ENCODE results near the gene THAP8. TPM values are rescaled to one million over a fixed set of nuclear protein-coding genes. Genes with fewer than 3 reads are reported as not detected.

The THAP8 gene
- 1 to 10 TPM; 2.0 TPM for total RNA-seq

GRCh38 chr19:36054119-36054732 lies at the start of gene THAP8:
Gene THAP8 (minus strand): TSS chr19:36054285. CDS start chr19:36054217, 68 bp downstream.
- CTCF ChIA-PET, result interaction anchor here (0.6 to 1.6 kb wide), 6 partner anchors 17 to 113 kb away, joined by 3 to 5 read pairs (median 4); partner anchors contain the start of genes ALKBH6 and POLR2I
- POLR2A ChIA-PET, result interaction anchor here (0.6 to 1.5 kb wide), 3 partner anchors 61 to 1590 kb away, joined by 3 to 4 read pairs (median 3); partner anchors contain the start of genes POLR2I and TBCB

- POLR2A ChIA-PET, result no interaction called here
- CTCF ChIA-PET, result interaction anchor here (1.0 kb wide), 1 partner anchor 50 kb away, joined by 3 read pairs; no protein-coding TSS in a partner anchor
Measured at GRCh38 chr19:36103040-36103626, 49.0 kb upstream of the THAP8 start.

GRCh38 chr19:36101550-36102327 lies 47.7 kb upstream of the THAP8 start:
- ChIA-PET POLR2A (no interaction called here), CTCF (no interaction called here)

GRCh38 chr19:36100476-36100875 lies 46.4 kb upstream of the THAP8 start:
- ChIA-PET CTCF (interaction anchor here (0.9 to 1.2 kb wide), 2 partner anchors 10 to 39 kb away, joined by 3 to 4 read pairs; partner anchors contain the start of gene OVOL3), POLR2A (no interaction called here)

- ChIA-PET CTCF (interaction anchor here (0.9 to 1.2 kb wide), 2 partner anchors 12 to 38 kb away, joined by 3 to 4 read pairs; partner anchors contain the start of gene OVOL3), POLR2A (no interaction called here)
Measured at GRCh38 chr19:36099166-36099785, 45.2 kb upstream of the THAP8 start.

GRCh38 chr19:36097036-36097435 lies 43.0 kb upstream of the THAP8 start:
- ChIA-PET POLR2A (no interaction called here), CTCF (no interaction called here)

GRCh38 chr19:36093687-36094086 lies 39.6 kb upstream of the THAP8 start:
- ChIA-PET CTCF (interaction anchor here (0.5 kb wide), 1 partner anchor 309 kb away, joined by 3 read pairs; no protein-coding TSS in a partner anchor), POLR2A (no interaction called here)

GRCh38 chr19:36093146-36093662 lies 39.1 kb upstream of the THAP8 start:
- POLR2A ChIA-PET, result no interaction called here
- CTCF ChIA-PET, result interaction anchor here (0.5 kb wide), 1 partner anchor 310 kb away, joined by 3 read pairs; no protein-coding TSS in a partner anchor

GRCh38 chr19:36092566-36092965 lies 38.5 kb upstream of the THAP8 start:
- CTCF ChIA-PET, result no interaction called here
- POLR2A ChIA-PET, result no interaction called here

- POLR2A ChIA-PET, result no interaction called here
- CTCF ChIA-PET, result no interaction called here
Measured at GRCh38 chr19:36090910-36091695, 37.0 kb upstream of the THAP8 start.

GRCh38 chr19:36089847-36090246 lies 35.8 kb upstream of the THAP8 start:
- CTCF ChIA-PET, result no interaction called here
- POLR2A ChIA-PET, result no interaction called here

GRCh38 chr19:36086326-36086725 lies 32.2 kb upstream of the THAP8 start:
- CTCF ChIA-PET, result no interaction called here

GRCh38 chr19:36084231-36085009 lies 30.3 kb upstream of the THAP8 start:
- ChIA-PET POLR2A (no interaction called here), CTCF (interaction anchor here (0.9 to 1.0 kb wide), 2 partner anchors 11 to 14 kb away, joined by 3 to 4 read pairs; no protein-coding TSS in a partner anchor)

More at GRCh38 chr19:36086326-36086725, 32.2 kb upstream of the THAP8 start:
- POLR2A ChIA-PET, result no interaction called here

- ChIA-PET CTCF (interaction anchor here (1.0 kb wide), 1 partner anchor 15 kb away, joined by 3 read pairs; no protein-coding TSS in a partner anchor), POLR2A (no interaction called here)
Measured at GRCh38 chr19:36082916-36083315, 28.8 kb upstream of the THAP8 start.

- CTCF ChIA-PET, result no interaction called here
- POLR2A ChIA-PET, result interaction anchor here (0.6 kb wide), 1 partner anchor 16 kb away, joined by 3 read pairs; no protein-coding TSS in a partner anchor
Measured at GRCh38 chr19:36081894-36082293, 27.8 kb upstream of the THAP8 start.

- POLR2A ChIA-PET, result no interaction called here
- CTCF ChIA-PET, result no interaction called here
Measured at GRCh38 chr19:36081385-36081784, 27.3 kb upstream of the THAP8 start.

- ChIA-PET CTCF (interaction anchor here (1.3 kb wide), 1 partner anchor 14 kb away, joined by 4 read pairs; no protein-coding TSS in a partner anchor), POLR2A (no interaction called here)
Measured at GRCh38 chr19:36079389-36079945, 25.4 kb upstream of the THAP8 start.
